ENCODE results near the gene COL4A1.

COL4A1 gene

GRCh38 chr13:110305001-110305400, 2.0 kb downstream of the COL4A1 start:
- H3F3A ChIP-seq (ENCODE audit: low read depth): no peaks in the 10 kb centered on the region
- no peaks in the 10 kb centered on the region for H3K4me1 ChIP-seq (ENCODE audit: insufficient read depth, low read length, poor library complexity, severe bottlenecking)
- no peaks in the 10 kb centered on the region for H3K9me3 ChIP-seq (ENCODE audit: insufficient read depth, low read depth, low read length)
- no peaks in the 10 kb centered on the region for H3K27me3 ChIP-seq (ENCODE audit: insufficient read depth, low read length, poor library complexity, severe bottlenecking)
- no peak overlapping the region for H2AFZ ChIP-seq (ENCODE audit: low read length)
- H4K20me1 ChIP-seq (ENCODE audit: insufficient read depth, low read length, poor library complexity, severe bottlenecking): no peaks in the 10 kb centered on the region
- no peak overlapping the region for H3K9ac ChIP-seq (ENCODE audit: low read depth, low read length, poor library complexity, severe bottlenecking)
- no peak for TF ChIP-seq EZH2phosphoT487 (IDR thresholded peaks at IDR 0.05; ENCODE audit: borderline replicate concordance)
- TF ChIP-seq, protein P1, sequence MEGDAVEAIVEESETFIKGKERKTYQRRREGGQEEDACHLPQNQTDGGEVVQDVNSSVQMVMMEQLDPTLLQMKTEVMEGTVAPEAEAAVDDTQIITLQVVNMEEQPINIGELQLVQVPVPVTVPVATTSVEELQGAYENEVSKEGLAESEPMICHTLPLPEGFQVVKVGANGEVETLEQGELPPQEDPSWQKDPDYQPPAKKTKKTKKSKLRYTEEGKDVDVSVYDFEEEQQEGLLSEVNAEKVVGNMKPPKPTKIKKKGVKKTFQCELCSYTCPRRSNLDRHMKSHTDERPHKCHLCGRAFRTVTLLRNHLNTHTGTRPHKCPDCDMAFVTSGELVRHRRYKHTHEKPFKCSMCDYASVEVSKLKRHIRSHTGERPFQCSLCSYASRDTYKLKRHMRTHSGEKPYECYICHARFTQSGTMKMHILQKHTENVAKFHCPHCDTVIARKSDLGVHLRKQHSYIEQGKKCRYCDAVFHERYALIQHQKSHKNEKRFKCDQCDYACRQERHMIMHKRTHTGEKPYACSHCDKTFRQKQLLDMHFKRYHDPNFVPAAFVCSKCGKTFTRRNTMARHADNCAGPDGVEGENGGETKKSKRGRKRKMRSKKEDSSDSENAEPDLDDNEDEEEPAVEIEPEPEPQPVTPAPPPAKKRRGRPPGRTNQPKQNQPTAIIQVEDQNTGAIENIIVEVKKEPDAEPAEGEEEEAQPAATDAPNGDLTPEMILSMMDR (conservative IDR thresholded peaks at IDR 0.05; ENCODE audit: low read length): no peak
- H3K79me2 ChIP-seq (ENCODE audit: insufficient read depth, low read length): no peaks in the 10 kb centered on the region
- no peak overlapping the region for H3K4me2 ChIP-seq (ENCODE audit: low read depth, low read length, poor library complexity, severe bottlenecking)
- H3K36me3 ChIP-seq (ENCODE audit: insufficient read depth, low read length): no peaks in the 10 kb centered on the region
- H3K9me2 ChIP-seq (replicated peaks; ENCODE audit: low read depth, low read length): no peaks in the 10 kb centered on the region
- no peak overlapping the region for H3K4me3 ChIP-seq (ENCODE audit: low read length, poor library complexity, severe bottlenecking)

GRCh38 chr13:110304256-110304655, 2.7 kb downstream of the COL4A1 start:
- Histone ChIP-seq H3K4me1 (ENCODE audit: insufficient read depth, low read length, poor library complexity, severe bottlenecking) (no peaks in the 10 kb centered on the region), H3K36me3 (ENCODE audit: insufficient read depth, low read length) (no peaks in the 10 kb centered on the region), H3K9me3 (ENCODE audit: insufficient read depth, low read depth, low read length) (no peaks in the 10 kb centered on the region), H3F3A (ENCODE audit: low read depth) (no peaks in the 10 kb centered on the region), H3K9me2 (replicated peaks; ENCODE audit: low read depth, low read length) (no peaks in the 10 kb centered on the region), H3K27me3 (ENCODE audit: insufficient read depth, low read length, poor library complexity, severe bottlenecking) (no peaks in the 10 kb centered on the region), H3K4me2 (ENCODE audit: low read depth, low read length, poor library complexity, severe bottlenecking) (no peak overlapping the region), H2AFZ (ENCODE audit: low read length) (no peak overlapping the region), H4K20me1 (ENCODE audit: insufficient read depth, low read length, poor library complexity, severe bottlenecking) (no peaks in the 10 kb centered on the region), H3K4me3 (ENCODE audit: low read length, poor library complexity, severe bottlenecking) (no peak overlapping the region), H3K79me2 (ENCODE audit: insufficient read depth, low read length) (no peaks in the 10 kb centered on the region), H3K9ac (ENCODE audit: low read depth, low read length, poor library complexity, severe bottlenecking) (no peak overlapping the region)
- TF ChIP-seq EZH2phosphoT487 (IDR thresholded peaks at IDR 0.05; ENCODE audit: borderline replicate concordance): no peak
- TF ChIP-seq, protein P1 (conservative IDR thresholded peaks at IDR 0.05; ENCODE audit: low read length): no peak

GRCh38 chr13:110303644-110304043, 3.3 kb downstream of the COL4A1 start:
- Histone ChIP-seq H3K4me1 (ENCODE audit: insufficient read depth, low read length, poor library complexity, severe bottlenecking) (no peaks in the 10 kb centered on the region), H3K79me2 (ENCODE audit: insufficient read depth, low read length) (no peaks in the 10 kb centered on the region), H3F3A (ENCODE audit: low read depth) (no peaks in the 10 kb centered on the region), H3K9me3 (ENCODE audit: insufficient read depth, low read depth, low read length) (no peaks in the 10 kb centered on the region), H3K9ac (ENCODE audit: low read depth, low read length, poor library complexity, severe bottlenecking) (no peak overlapping the region), H4K20me1 (ENCODE audit: insufficient read depth, low read length, poor library complexity, severe bottlenecking) (no peaks in the 10 kb centered on the region), H3K4me2 (ENCODE audit: low read depth, low read length, poor library complexity, severe bottlenecking) (no peak overlapping the region), H3K27me3 (ENCODE audit: insufficient read depth, low read length, poor library complexity, severe bottlenecking) (no peaks in the 10 kb centered on the region), H3K9me2 (replicated peaks; ENCODE audit: low read depth, low read length) (no peaks in the 10 kb centered on the region), H3K36me3 (ENCODE audit: insufficient read depth, low read length) (no peaks in the 10 kb centered on the region), H2AFZ (ENCODE audit: low read length) (no peak overlapping the region), H3K4me3 (ENCODE audit: low read length, poor library complexity, severe bottlenecking) (no peak overlapping the region)
- TF ChIP-seq, protein P1 (conservative IDR thresholded peaks at IDR 0.05; ENCODE audit: low read length): no peak
- TF ChIP-seq EZH2phosphoT487 (IDR thresholded peaks at IDR 0.05; ENCODE audit: borderline replicate concordance): no peak

All from Loucy (cell line).